Activated naive CD4-positive, alpha-beta T cell treated with anti-CD3 and anti-CD28 coated beads for 36 hours (primary cell): Measurements from ENCODE around the gene TSPAN16. TPM values are rescaled to one million over a fixed set of nuclear protein-coding genes. Genes with fewer than 3 reads are reported as not detected.

Experiments used
- CTCF ChIA-PET: fragments of 350-600 bp; sonication (Branson Sonifier 250); formaldehyde crosslinking; loops from one replicate; lab custom pipeline; 2021; ENCODE audit warnings: antibody characterized with exemption; lab: Charles Lee
- DNase-seq: peaks from one replicate; pipeline ENCODE4 v3.0.0-alpha.2; 2020
- H3K27ac Mint-ChIP-seq: one replicate; pipeline ENCODE4 v1.8.0; 2021; ENCODE audit warnings: mild to moderate bottlenecking, mixed read lengths
- H3K27me3 Mint-ChIP-seq: one replicate; pipeline ENCODE4 v1.8.0; 2021; ENCODE audit warnings: low read depth, mixed read lengths
- H3K36me3 Mint-ChIP-seq: one replicate; pipeline ENCODE4 v1.8.0; 2021; ENCODE audit warnings: low read depth, mixed read lengths
- H3K4me1 Mint-ChIP-seq: one replicate; pipeline ENCODE4 v1.8.0; 2021; ENCODE audit warnings: low read depth, mixed read lengths
- H3K4me3 Mint-ChIP-seq: one replicate; pipeline ENCODE4 v1.8.0; 2021; ENCODE audit warnings: mild to moderate bottlenecking, moderate library complexity, mixed read lengths
- H3K9me3 Mint-ChIP-seq: one replicate; pipeline ENCODE4 v1.8.0; 2021; ENCODE audit warnings: mixed read lengths
- intact Hi-C: fragments of 100-400 bp; cut with micrococcal nuclease; formaldehyde crosslinking; loops from one replicate; pipeline ENCODE4 v1.15.1; 2023
- total RNA-seq, 2 experiments: library from RNA; stranded (reverse); gene quantifications; one replicate each; pipeline ENCODE4 v1.2.3, GENCODE V29; 2021

Gene TSPAN16
- total RNA-seq, 2 experiments from 2014 or later = not detected

DNA sequence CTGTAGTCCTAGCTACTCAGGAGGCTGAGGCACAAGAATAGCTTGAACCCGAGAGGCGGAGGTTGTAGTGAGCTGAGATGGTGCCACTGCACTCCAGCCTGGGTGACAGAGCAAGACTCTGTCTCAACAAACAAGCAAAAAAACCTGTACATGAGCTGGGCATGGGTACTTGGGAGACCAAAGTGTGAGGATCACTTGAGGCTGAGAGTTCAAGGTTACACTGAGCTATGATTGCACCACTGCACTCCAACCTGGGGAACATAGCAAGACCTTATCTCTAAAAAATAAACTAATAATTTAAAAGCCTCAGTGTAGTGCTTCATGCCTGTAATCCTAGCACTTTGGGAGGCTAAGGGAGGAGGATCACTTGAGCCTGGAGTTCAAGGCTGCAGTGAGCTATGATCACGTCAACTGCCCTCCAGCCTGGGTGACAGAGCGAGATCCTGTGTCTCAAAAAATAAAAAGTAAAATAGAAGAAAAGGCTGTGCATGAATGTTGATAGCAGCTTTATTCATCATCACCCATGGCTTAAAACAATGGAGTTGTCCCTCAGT lies 21.4 kb upstream of the TSPAN16 start:
- H3K27me3 Mint-ChIP-seq = peaks cover 30% of the 10 kb centered on the region
- CTCF ChIA-PET = no interaction called here
- no peak overlapping the region for H3K27ac Mint-ChIP-seq
- no peak overlapping the region for H3K4me3 Mint-ChIP-seq
- peaks cover 2% of the 10 kb centered on the region for H3K4me1 Mint-ChIP-seq
- H3K9me3 Mint-ChIP-seq = peaks cover 3% of the 10 kb centered on the region
- no peak for DNase-seq
- H3K36me3 Mint-ChIP-seq = peaks cover 1% of the 10 kb centered on the region
- intact Hi-C loops = no loop called here

DNA sequence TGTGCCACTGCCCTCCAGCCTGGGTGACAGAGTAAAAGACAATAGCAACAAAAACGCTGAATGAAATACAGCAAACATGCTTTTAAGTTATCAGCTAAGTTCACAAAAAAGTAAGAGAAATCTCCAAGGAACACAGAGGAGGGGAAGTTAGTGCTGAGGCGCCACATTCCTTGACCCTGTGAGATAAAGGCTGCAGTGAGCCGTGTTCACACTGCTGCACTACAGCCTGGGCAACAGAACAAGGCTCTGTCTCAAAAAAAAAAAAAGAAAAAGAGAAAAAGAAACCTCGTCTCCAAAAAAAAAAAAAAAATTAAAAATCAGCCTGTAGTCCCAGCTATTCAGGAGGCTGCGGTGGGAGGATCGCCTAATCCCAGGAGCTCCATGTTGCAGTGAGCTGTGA lies 17.3 kb upstream of the TSPAN16 start:
- Mint-ChIP-seq H3K4me3 (no peak overlapping the region), H3K9me3 (peaks cover 4% of the 10 kb centered on the region), H3K27me3 (peaks cover 43% of the 10 kb centered on the region), H3K4me1 (peaks cover 6% of the 10 kb centered on the region), H3K36me3 (peaks cover 1% of the 10 kb centered on the region), H3K27ac (no peak overlapping the region)
- CTCF ChIA-PET = interaction anchor here (0.6 to 0.7 kb wide), 2 partner anchors 82 to 126 kb away, joined by 3 to 7 read pairs; no protein-coding TSS in a partner anchor
- intact Hi-C loops = no loop called here
- DNase-seq = no peak

DNA sequence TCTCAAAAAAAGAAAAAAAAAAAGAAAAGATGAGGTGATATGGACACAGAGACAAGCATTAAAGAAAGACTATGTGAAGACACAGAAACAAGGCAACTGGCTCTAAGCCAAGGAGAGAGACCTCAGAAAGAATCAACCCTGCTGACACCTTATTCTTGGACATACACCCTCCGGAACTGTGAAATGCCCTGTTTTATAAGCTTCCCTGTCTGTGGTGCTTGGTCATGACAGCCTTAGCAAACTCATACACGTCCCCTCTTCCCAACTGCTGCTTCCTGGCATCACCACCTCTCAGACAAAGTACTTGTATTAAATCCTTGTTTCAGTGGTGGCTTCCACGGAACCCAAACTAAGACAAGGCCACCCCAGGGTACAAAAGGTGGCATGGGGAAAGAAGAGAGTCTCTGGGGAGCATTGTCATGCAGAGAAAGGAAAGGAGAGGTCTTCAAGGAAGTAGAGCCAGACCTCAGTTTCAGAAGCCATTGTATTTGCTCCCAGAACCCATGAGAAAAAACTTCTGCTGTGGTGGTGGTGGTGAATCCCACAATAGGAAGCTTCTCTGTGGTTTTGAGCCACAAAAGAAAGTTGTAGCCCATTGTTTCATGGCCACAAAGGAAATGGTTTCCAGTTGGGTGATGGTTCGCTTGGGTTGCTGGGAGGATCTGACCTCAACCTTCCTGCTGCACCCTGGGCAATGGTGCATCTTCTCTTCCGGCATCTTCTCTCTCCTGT lies 16.3 kb upstream of the TSPAN16 start:
- DNase-seq = peak; percentile 48
- no peak overlapping the region for H3K27ac Mint-ChIP-seq
- peaks cover 1% of the 10 kb centered on the region for H3K36me3 Mint-ChIP-seq
- peaks cover 6% of the 10 kb centered on the region for H3K4me1 Mint-ChIP-seq
- intact Hi-C loops = no loop called here
- H3K9me3 Mint-ChIP-seq = peaks cover 4% of the 10 kb centered on the region
- CTCF ChIA-PET = interaction anchor here (0.6 to 1.2 kb wide), 2 partner anchors 15 to 81 kb away, joined by 6 to 7 read pairs; no protein-coding TSS in a partner anchor
- peaks cover 38% of the 10 kb centered on the region for H3K27me3 Mint-ChIP-seq
- peak overlapping the region; percentile 13 for H3K4me3 Mint-ChIP-seq

DNA sequence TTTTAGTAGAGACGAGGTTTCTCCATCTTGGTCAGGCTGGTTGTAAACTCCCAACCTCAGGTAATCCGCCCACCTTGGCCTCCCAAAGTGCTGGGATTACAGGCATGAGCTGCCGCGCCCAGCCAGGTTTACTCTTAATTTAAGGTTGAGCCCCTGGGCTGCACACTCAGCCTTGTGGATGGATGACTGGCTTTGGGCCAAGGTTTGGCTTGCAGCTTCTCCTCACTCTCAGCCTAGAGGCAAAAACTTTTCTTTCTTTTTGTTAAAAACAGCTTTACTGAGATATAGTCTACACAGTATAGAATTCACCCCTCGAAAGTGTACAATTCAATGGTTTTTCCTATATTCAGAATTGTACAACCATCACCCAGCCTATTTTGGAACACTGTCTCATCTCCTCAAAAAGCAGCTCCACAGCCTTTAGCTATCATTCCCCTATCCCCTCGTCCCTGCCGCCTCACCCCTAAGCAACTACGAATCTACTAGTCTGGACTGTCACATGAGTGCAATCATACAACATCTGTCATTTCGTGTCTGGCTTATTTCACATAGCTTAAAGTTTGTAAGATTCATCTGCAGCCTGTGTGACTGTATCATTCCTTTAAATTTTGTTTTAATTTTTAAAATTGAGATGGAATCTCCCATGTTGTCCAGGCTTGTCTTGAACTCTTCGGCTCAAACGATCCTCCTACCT lies 14.5 kb upstream of the TSPAN16 start:
- peaks cover 34% of the 10 kb centered on the region for H3K27me3 Mint-ChIP-seq
- H3K4me1 Mint-ChIP-seq = peaks cover 6% of the 10 kb centered on the region
- no peak for DNase-seq
- peaks cover 1% of the 10 kb centered on the region for H3K36me3 Mint-ChIP-seq
- H3K9me3 Mint-ChIP-seq = peaks cover 4% of the 10 kb centered on the region
- H3K4me3 Mint-ChIP-seq = no peak overlapping the region
- CTCF ChIA-PET = no interaction called here
- H3K27ac Mint-ChIP-seq = no peak overlapping the region
- intact Hi-C loops = no loop called here

DNA sequence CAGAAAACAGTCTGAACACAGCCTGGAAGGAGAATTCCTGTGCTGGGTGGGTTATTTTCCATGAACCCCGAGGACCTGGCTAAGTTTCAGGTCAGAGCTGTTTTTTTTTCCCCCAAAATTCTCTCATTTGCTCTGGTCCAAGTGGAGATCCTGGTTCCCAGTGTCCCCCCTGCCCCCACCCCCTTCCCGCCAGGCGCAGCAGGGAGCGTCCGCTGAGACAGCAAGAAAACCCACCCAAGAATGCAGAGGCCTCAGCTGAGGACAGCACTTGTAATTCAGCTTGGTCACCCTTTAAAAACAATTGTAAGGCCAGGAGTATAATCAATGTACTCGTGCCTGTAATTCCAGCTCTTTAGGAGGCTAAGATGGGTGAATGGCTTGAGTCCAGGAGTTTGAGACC lies 11.4 kb upstream of the TSPAN16 start:
- Mint-ChIP-seq H3K9me3 (peaks cover 2% of the 10 kb centered on the region), H3K27ac (no peak overlapping the region), H3K4me3 (no peak overlapping the region), H3K4me1 (peaks cover 5% of the 10 kb centered on the region), H3K36me3 (no peaks in the 10 kb centered on the region), H3K27me3 (peaks cover 29% of the 10 kb centered on the region)
- intact Hi-C loops = no loop called here
- CTCF ChIA-PET = no interaction called here
- DNase-seq = no peak

DNA sequence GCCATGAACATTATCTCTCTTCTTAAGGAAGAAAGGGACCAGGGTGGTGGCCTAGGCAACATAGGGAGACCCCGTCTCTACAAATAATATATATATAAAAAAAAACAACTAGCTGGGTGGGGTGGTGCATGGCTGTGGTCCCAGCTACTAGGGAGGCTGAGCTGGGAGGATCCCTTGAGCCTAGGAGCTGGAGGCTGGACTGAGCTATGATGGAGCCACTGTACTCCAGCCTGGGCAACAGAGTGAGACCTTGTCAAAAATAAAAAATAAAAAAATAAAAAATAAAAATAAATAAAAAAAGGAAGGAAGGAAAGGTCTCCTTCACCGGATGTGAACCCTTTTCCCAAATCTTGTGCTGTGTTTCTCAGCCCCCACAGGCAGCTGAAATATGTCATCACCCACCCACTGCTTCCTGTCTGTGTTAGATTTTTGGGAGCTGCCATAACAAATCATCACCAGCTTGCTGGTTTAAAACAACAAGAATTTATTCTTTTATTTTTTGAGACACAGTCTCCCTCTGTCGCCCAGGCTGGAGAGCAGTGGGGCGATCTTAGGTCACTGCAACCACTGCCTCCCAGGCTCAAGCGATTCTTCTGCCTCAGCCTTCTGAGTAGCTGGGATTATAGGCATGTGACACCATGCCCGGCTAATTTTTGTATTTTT lies 9.5 kb upstream of the TSPAN16 start:
- peak; percentile 13 for DNase-seq
- CTCF ChIA-PET = interaction anchor here (0.7 to 1.2 kb wide), 3 partner anchors 36 to 342 kb away, joined by 3 to 7 read pairs (median 4); no protein-coding TSS in a partner anchor
- no peaks in the 10 kb centered on the region for H3K9me3 Mint-ChIP-seq

DNA sequence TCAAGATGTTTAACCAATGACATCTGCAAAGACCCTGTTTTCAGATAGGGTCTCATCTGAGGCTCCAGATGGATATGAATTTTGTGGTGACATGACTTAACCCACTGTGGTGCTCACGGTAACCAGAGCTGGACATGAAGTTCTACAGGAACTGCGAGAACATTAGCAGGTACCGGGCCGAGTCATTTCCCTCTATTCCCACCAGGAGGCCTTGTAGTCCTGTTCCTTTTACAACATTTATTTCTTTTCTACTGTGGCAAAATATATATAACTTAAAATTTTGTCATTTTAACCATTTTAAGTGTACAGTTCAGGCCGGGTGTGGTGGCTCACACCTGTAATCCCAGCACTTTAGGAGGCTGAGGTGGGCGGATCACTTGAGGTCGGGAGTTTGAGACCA lies 7.6 kb upstream of the TSPAN16 start:
- no peaks in the 10 kb centered on the region for H3K9me3 Mint-ChIP-seq
- H3K36me3 Mint-ChIP-seq = no peaks in the 10 kb centered on the region
- CTCF ChIA-PET = interaction anchor here (0.7 kb wide), 1 partner anchor 114 kb away, joined by 4 read pairs; no protein-coding TSS in a partner anchor
- no peak for DNase-seq
- intact Hi-C loops = no loop called here
- no peak overlapping the region for H3K4me3 Mint-ChIP-seq
- H3K4me1 Mint-ChIP-seq = peaks cover 2% of the 10 kb centered on the region
- no peak overlapping the region for H3K27ac Mint-ChIP-seq
- H3K27me3 Mint-ChIP-seq = peaks cover 16% of the 10 kb centered on the region

More for the DNA sequence above, 9.5 kb upstream of the TSPAN16 start:
- Mint-ChIP-seq H3K27ac (no peak overlapping the region), H3K4me3 (no peak overlapping the region), H3K27me3 (peaks cover 23% of the 10 kb centered on the region), H3K4me1 (no peaks in the 10 kb centered on the region), H3K36me3 (no peaks in the 10 kb centered on the region)
- intact Hi-C loops = no loop called here

DNA sequence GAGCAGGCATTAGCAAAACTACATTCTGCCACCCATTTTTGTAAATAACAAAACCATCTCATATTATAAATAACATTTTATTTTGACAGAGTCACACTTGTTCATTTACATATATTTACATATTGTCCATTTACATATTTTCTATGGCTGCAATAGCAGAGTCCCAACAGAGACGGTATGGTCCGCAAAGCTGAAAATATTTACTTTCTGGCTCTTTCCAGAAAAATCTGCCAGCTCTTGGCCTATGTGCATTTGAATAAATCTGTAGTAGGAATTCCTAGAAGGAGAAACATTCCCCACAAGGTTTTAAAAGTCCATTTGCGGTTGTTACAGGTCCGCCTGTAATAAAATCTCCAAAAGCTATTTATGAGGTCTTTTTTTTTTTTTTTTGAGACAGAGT lies 5.7 kb upstream of the TSPAN16 start:
- peaks cover 14% of the 10 kb centered on the region for H3K27me3 Mint-ChIP-seq
- DNase-seq = no peak
- H3K4me1 Mint-ChIP-seq = peaks cover 9% of the 10 kb centered on the region
- H3K36me3 Mint-ChIP-seq = no peaks in the 10 kb centered on the region
- no peaks in the 10 kb centered on the region for H3K9me3 Mint-ChIP-seq
- intact Hi-C loops = loop anchor here (5.0 kb wide), 1 partner anchor 297 kb away; no protein-coding TSS in a partner anchor
- CTCF ChIA-PET = interaction anchor here (0.7 to 1.2 kb wide), 3 partner anchors 117 to 349 kb away, joined by 3 read pairs; no protein-coding TSS in a partner anchor
- no peak overlapping the region for H3K4me3 Mint-ChIP-seq
- H3K27ac Mint-ChIP-seq = no peak overlapping the region

DNA sequence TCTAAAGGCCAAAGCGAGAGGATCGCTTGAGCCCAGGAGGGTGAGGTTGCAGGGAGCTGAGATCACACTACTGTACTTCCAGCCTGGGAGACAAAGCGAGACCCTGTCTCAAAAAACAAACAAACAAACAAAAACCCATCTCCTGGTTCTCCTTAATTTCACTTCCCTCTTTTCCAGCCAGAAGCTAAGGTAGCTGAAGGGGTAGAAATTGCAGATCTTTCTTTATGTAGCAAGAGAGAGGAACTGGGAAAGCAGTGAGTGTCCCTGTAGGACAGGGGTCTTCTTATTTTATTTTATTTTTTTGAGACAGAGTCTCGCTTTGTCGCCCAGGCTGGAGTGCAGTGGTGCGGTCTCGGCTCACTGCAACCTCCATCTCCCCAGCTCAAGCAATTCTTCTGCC lies 4.5 kb upstream of the TSPAN16 start:
- no peak overlapping the region for H3K4me3 Mint-ChIP-seq
- CTCF ChIA-PET = interaction anchor here (1.3 kb wide), 1 partner anchor 245 kb away, joined by 3 read pairs; no protein-coding TSS in a partner anchor
- H3K27me3 Mint-ChIP-seq = peaks cover 13% of the 10 kb centered on the region
- DNase-seq = no peak
- H3K4me1 Mint-ChIP-seq = peaks cover 9% of the 10 kb centered on the region
- H3K36me3 Mint-ChIP-seq = no peaks in the 10 kb centered on the region
- no peaks in the 10 kb centered on the region for H3K9me3 Mint-ChIP-seq
- intact Hi-C loops = loop anchor here (5.0 kb wide), 1 partner anchor 296 kb away; no protein-coding TSS in a partner anchor
- no peak overlapping the region for H3K27ac Mint-ChIP-seq

DNA sequence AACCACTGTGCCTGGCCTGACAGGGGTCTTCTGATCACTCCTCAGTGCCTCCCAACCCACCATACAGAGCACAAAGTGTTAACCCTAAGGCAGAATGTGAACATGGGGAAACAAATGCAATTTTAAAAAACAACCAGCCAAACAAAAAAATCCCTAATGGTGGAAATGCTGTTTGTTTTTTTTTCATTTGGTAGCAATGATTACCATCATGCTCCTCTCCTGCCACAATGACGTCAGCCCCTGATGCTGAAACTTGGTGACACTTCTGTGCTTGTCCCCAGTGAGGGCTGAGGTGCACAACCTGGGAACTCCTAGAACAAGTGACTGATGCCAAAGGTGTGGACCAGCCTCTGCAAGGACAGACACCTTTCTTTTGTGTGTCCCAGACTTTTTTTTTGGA lies 4.0 kb upstream of the TSPAN16 start:
- no peak for DNase-seq
- Mint-ChIP-seq H3K4me1 (peaks cover 9% of the 10 kb centered on the region), H3K27ac (no peak overlapping the region)

DNA sequence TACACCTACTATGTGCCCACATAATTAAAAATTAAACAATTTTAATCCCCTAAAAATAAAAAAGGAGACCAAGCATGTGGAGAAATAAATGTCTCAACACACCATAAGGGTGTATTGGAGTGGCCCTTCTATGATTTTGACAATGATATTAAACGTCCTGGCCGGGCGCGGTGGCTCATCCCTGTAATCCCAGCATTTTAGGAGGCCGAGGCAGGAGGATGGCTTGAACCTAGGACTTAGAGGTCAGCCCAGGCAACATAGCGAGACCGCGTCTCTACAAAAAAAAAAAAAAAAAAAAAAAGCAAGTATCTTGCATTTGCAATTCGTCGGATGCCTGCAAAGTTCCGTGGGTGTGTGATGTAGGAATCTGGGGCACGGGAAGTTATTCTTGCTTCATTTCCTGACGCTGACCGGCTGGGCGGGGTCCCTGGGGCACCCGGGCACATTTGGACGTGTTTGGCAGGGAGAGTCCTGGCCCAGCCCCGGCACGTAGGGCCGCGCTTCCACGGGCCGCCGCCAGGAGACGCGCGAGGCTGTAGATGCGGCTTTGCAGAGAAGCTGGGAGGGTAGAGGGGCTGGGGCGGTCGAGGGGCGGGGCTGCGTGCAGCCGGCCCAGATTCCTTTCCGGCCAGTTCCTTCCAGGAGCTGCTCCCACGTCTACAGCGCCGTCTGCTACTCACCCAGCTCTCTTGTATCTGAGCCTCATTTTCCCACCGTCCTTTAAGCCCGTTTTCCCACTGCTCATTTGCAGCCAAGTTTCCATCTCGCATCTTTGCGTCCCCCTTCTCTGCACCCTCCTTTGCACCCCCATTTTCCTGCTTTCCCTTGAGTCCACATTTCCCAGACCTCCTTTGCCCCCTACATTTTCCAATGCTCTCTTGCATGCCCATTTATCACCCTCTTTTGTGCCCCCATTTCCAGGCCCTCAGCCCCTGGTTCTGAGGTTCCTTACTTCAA lies 2.2 kb upstream of the TSPAN16 start:
- CTCF ChIA-PET = interaction anchor here (0.6 to 1.1 kb wide), 11 partner anchors 10 to 240 kb away, joined by 3 to 6 read pairs (median 4); no protein-coding TSS in a partner anchor
- peaks cover 9% of the 10 kb centered on the region for H3K4me1 Mint-ChIP-seq
- H3K27me3 Mint-ChIP-seq = peaks cover 8% of the 10 kb centered on the region
- no peak overlapping the region for H3K27ac Mint-ChIP-seq
- peak; percentile 90 for DNase-seq
- intact Hi-C loops = loop anchor here (1.0 to 5.0 kb wide), 4 partner anchors 31 to 294 kb away; no protein-coding TSS in a partner anchor
- peak overlapping the region; percentile 66 for H3K4me3 Mint-ChIP-seq
- H3K36me3 Mint-ChIP-seq = no peaks in the 10 kb centered on the region
- no peaks in the 10 kb centered on the region for H3K9me3 Mint-ChIP-seq

More for the DNA sequence above, 4.0 kb upstream of the TSPAN16 start:
- no peaks in the 10 kb centered on the region for H3K9me3 Mint-ChIP-seq
- no peak overlapping the region for H3K4me3 Mint-ChIP-seq
- H3K27me3 Mint-ChIP-seq = peaks cover 12% of the 10 kb centered on the region
- CTCF ChIA-PET = interaction anchor here (1.3 kb wide), 1 partner anchor 244 kb away, joined by 3 read pairs; no protein-coding TSS in a partner anchor
- intact Hi-C loops = loop anchor here (5.0 kb wide), 1 partner anchor 295 kb away; no protein-coding TSS in a partner anchor
- no peaks in the 10 kb centered on the region for H3K36me3 Mint-ChIP-seq
